IMR-90 (cell line): ENCODE data around the gene EME2. TPM values are rescaled to one million over a fixed set of nuclear protein-coding genes. Genes with fewer than 3 reads are reported as not detected.

Source experiments
- ATAC-seq: fragments of 200-7000 bp; cut with Tn5 transposase; 2 replicates; pipeline ENCODE4 v1.9.1; 2020; ENCODE audit warnings: low read depth, mild to moderate bottlenecking, moderate library complexity
- BruUV-seq: library from RNA; stranded (reverse); fragments of 400-500 nt; replicated peaks from 2 replicates; lab custom pipeline; 2021; lab: Mats Ljungman, UMichigan
- CTCF ChIA-PET: fragments of 300-600 bp; formaldehyde crosslinking; extraction: SDS; loops from one replicate; lab custom pipeline; 2021; ENCODE audit warnings: antibody characterized with exemption; lab: Yijun Ruan, JAX
- POLR2A ChIA-PET: fragments of 300-600 bp; sonication (Branson Sonifier 250); formaldehyde crosslinking; loops from one replicate; lab custom pipeline; 2022; ENCODE audit warnings: antibody characterized with exemption; ENCODE audit not compliant: unreplicated experiment; lab: Charles Lee
- DNase-seq: peaks from one replicate; pipeline ENCODE4 v3.0.0; 2013
- H2AFZ ChIP-seq: replicated peaks from 2 replicates; pipeline ENCODE3; 2013; ENCODE audit warnings: low read length, mild to moderate bottlenecking; ENCODE audit not compliant: poor library complexity
- H2AK5ac ChIP-seq: 2 replicates; pipeline ENCODE4 v1.6.1; 2013; ENCODE audit warnings: low read depth, low read length, inconsistent platforms
- H2AK9ac ChIP-seq: replicated peaks from 2 replicates; pipeline ENCODE3; 2013; ENCODE audit warnings: mild to moderate bottlenecking, low read depth, low read length, moderate library complexity; ENCODE audit not compliant: poor library complexity
- H2BK120ac ChIP-seq: 2 replicates; pipeline ENCODE4 v1.6.1; 2013; ENCODE audit warnings: low read depth, low read length, inconsistent platforms
- H2BK15ac ChIP-seq: 3 replicates; pipeline ENCODE4 v1.6.1; 2013; ENCODE audit warnings: low read depth, low read length, inconsistent platforms
- H2BK20ac ChIP-seq: 2 replicates; pipeline ENCODE4 v1.6.1; 2013; ENCODE audit warnings: low read depth, mild to moderate bottlenecking, inconsistent platforms, low read length, moderate library complexity
- H2BK5ac ChIP-seq: 2 replicates; pipeline ENCODE4 v1.6.1; 2013; ENCODE audit warnings: mild to moderate bottlenecking, low read depth, low read length, inconsistent platforms; ENCODE audit not compliant: poor library complexity, severe bottlenecking
- H3K14ac ChIP-seq: replicated peaks from 2 replicates; pipeline ENCODE4 v1.6.1; 2013; ENCODE audit warnings: low read depth, low read length, inconsistent platforms
- H3K18ac ChIP-seq: 2 replicates; pipeline ENCODE4 v1.6.1; 2013; ENCODE audit warnings: low read depth, low read length, control low read depth
- H3K23ac ChIP-seq: 2 replicates; pipeline ENCODE4 v1.6.1; 2013; ENCODE audit warnings: low read depth, low read length, inconsistent platforms
- H3K27ac ChIP-seq: 2 replicates; pipeline ENCODE4 v1.5.1; 2013; ENCODE audit warnings: mild to moderate bottlenecking, control low read depth, low read length; ENCODE audit not compliant: insufficient read depth
- H3K27me3 ChIP-seq: 2 replicates; pipeline ENCODE4 v1.6.1; 2013; ENCODE audit warnings: low read length; ENCODE audit not compliant: control insufficient read depth, insufficient read depth
- H3K36me3 ChIP-seq: 2 replicates; pipeline ENCODE4 v1.6.1; 2013; ENCODE audit warnings: low read length, mixed read lengths; ENCODE audit not compliant: control insufficient read depth, insufficient read depth
- H3K4ac ChIP-seq: 2 replicates; pipeline ENCODE4 v1.6.1; 2013; ENCODE audit warnings: low read depth, low read length, inconsistent platforms
- H3K4me1 ChIP-seq: 2 replicates; pipeline ENCODE4 v1.6.1; 2013; ENCODE audit warnings: low read length, mixed read lengths; ENCODE audit not compliant: control insufficient read depth, insufficient read depth
- H3K4me2 ChIP-seq: 2 replicates; pipeline ENCODE4 v1.6.1; 2013; ENCODE audit warnings: low read depth, mild to moderate bottlenecking, control low read depth, low read length, moderate library complexity
- H3K4me3 ChIP-seq: 2 replicates; pipeline ENCODE4 v1.5.1; 2013; ENCODE audit warnings: low read depth, mild to moderate bottlenecking, control low read depth, low read length, moderate library complexity; ENCODE audit not compliant: insufficient read depth
- H3K56ac ChIP-seq: 2 replicates; pipeline ENCODE4 v1.6.1; 2013; ENCODE audit warnings: low read length, inconsistent platforms; ENCODE audit not compliant: insufficient read depth; ENCODE audit errors: extremely low read depth
- H3K79me1 ChIP-seq, 2 experiments: 2 replicates each; pipeline ENCODE4 v1.6.1; 2013; ENCODE audit warnings: low read length in 2 of 2, inconsistent platforms in 1 of 2, low read depth in 1 of 2
- H3K9ac ChIP-seq: 2 replicates; pipeline ENCODE4 v1.6.1; 2013; ENCODE audit warnings: low read depth, low read length, control low read depth
- H3K9me1 ChIP-seq: 2 replicates; pipeline ENCODE4 v1.6.1; 2013; ENCODE audit warnings: low read length, inconsistent platforms; ENCODE audit not compliant: insufficient read depth
- H3K9me3 ChIP-seq: 2 replicates; pipeline ENCODE4 v1.6.1; 2013; ENCODE audit warnings: low read length; ENCODE audit not compliant: control insufficient read depth, insufficient read depth
- H4K20me1 ChIP-seq: 2 replicates; pipeline ENCODE4 v1.6.1; 2013; ENCODE audit warnings: low read length, inconsistent platforms; ENCODE audit not compliant: insufficient read depth
- H4K5ac ChIP-seq: 2 replicates; pipeline ENCODE4 v1.6.1; 2013; ENCODE audit warnings: mild to moderate bottlenecking, low read depth, low read length, control low read depth
- H4K8ac ChIP-seq, 2 experiments: 2 replicates each; pipeline ENCODE4 v1.6.1; 2013; ENCODE audit warnings: low read depth in 2 of 2, low read length in 2 of 2, control low read depth in 1 of 2, inconsistent platforms in 1 of 2
- H4K91ac ChIP-seq: 2 replicates; pipeline ENCODE4 v1.6.1; 2013; ENCODE audit warnings: low read depth, low read length, inconsistent platforms; ENCODE audit not compliant: insufficient read depth
- CEBPB ChIP-seq: IDR thresholded peaks from 2 replicates; pipeline ENCODE4 v1.6.1; 2012; ENCODE audit warnings: low read depth, low read length, improper control_type of control experiment
- NFE2L2 ChIP-seq: fragments of 150-350 bp; IDR thresholded peaks from 2 replicates; pipeline ENCODE4 v1.6.1; 2016; ENCODE audit warnings: low read depth, mild to moderate bottlenecking, low read length
- WGBS, 2 experiments: methylation state at CpG; one replicate each; pipeline versions ENCODE4 v1.1.5 to v1.1.7; 2013; ENCODE audit warnings: missing lambda C conversion rate in 2 of 2; ENCODE audit not compliant: insufficient read length in 1 of 2; ENCODE audit errors: extremely low coverage in 2 of 2; 5-methylcytosine and 5-hydroxymethylcytosine counted together
- dilution Hi-C: fragments of 300-500 bp; cut with HindIII; formaldehyde crosslinking; loops from one replicate; pipeline ENCODE4 v1.14.3; 2018; ENCODE audit warnings: low sequenced_read_pairs; ENCODE audit not compliant: unreplicated experiment
- in situ Hi-C: fragments of 300-500 bp; cut with MboI; formaldehyde crosslinking; loops from 3 replicates; pipeline ENCODE4 v1.14.3; 2019; ENCODE audit warnings: low sequenced_read_pairs, inconsistent platforms, mixed read lengths
- intact Hi-C: fragments of 100-400 bp; cut with micrococcal nuclease; formaldehyde crosslinking; loops from 2 replicates; pipeline ENCODE4 v1.10.0; 2022
- polyA plus RNA-seq, 3 experiments: library from polyadenylated mRNA; depleted of rRNA; stranded (reverse); fragments of >200 nt; gene quantifications; 2 replicates each; pipeline ENCODE4 v1.2.3, GENCODE V29; 2012; ENCODE audit warnings: low replicate concordance in 1 of 3
- total RNA-seq: library from RNA; depleted of rRNA; stranded (reverse); fragments of >200 nt; gene quantifications from 2 replicates; pipeline ENCODE4 v1.2.3, GENCODE V29; 2012

Gene EME2
- total and polyA plus RNA-seq, 2 of the 4 experiments (the other 2 are of a cell fraction), result 1.3 to 9.6 TPM

GRCh38 chr16:1764971-1765370 lies 7.6 kb upstream of the EME2 start:
- dilution Hi-C loops, result no loop called here
- ChIA-PET CTCF (interaction anchor here (1.3 kb wide), 1 partner anchor 52 kb away, joined by 4 read pairs; no protein-coding TSS in a partner anchor), POLR2A (no interaction called here)

More at GRCh38 chr16:1764971-1765370, 7.6 kb upstream of the EME2 start:
- Histone ChIP-seq H3K23ac (no peak overlapping the region), H3K27me3 (no peaks in the 10 kb centered on the region), H2AK5ac (no peak overlapping the region), H3K4me3 (no peak overlapping the region), H3K4me2 (no peak overlapping the region), H2BK5ac (no peak overlapping the region), H2BK15ac (no peak overlapping the region), H3K27ac (no peak overlapping the region), H2AK9ac (no peak overlapping the region), H3K4me1 (no peaks in the 10 kb centered on the region), H3K56ac (no peak overlapping the region), H3K18ac (no peak overlapping the region), H4K5ac (no peak overlapping the region), H3K9ac (no peak overlapping the region), H4K8ac (no peak overlapping the region), H4K20me1 (peaks cover 10% of the 10 kb centered on the region), H2BK20ac (no peak overlapping the region), H3K79me1 (0 out of 4 replicates have a peak, but pooled peaks cover 0 to 3% of the 10 kb centered on the region in 2 experiments), H3K9me1 (no peaks in the 10 kb centered on the region), H2BK120ac (no peak overlapping the region), H3K36me3 (peaks cover 77% of the 10 kb centered on the region), H4K91ac (no peak overlapping the region), H3K14ac (no peak overlapping the region), H3K9me3 (no peaks in the 10 kb centered on the region), H2AFZ (no peak overlapping the region), H3K4ac (no peak overlapping the region)
- in situ Hi-C loops (loop anchor here (5.0 kb wide), 1 partner anchor 53 kb away; no protein-coding TSS in a partner anchor), intact Hi-C loops (no loop called here)
- 96% methylated on average over 12 of the region's 21 CpGs; no CpG with 5 or more reads in 1 of the 2 experiments for WGBS, 2 experiments
- ATAC-seq (no peak), DNase-seq (no peak)
- BruUV-seq, result no TSS peak
- TF ChIP-seq CEBPB (no peak), NFE2L2 (no peak)
